KMS-11 (cell line): ENCODE results near the gene ZNF236.
"Not testable (repeated sequence)": the region's sequence is repeated elsewhere in the genome, so short reads cannot be mapped to it uniquely, and the experiment has no call there.

Experiments
- H2AFZ ChIP-seq: fragments of 200-600 bp; sonication (generic); 2 replicates; pipeline ENCODE4 v1.6.1; 2016; ENCODE audit warnings: antibody characterized with exemption, mixed run types, low read depth
- H3K27ac ChIP-seq: fragments of 200-600 bp; sonication (generic); 2 replicates; pipeline ENCODE4 v1.6.1; 2016; ENCODE audit warnings: mild to moderate bottlenecking, mixed run types
- H3K27me3 ChIP-seq: fragments of 200-600 bp; sonication (generic); 2 replicates; pipeline ENCODE4 v1.6.1; 2017; ENCODE audit warnings: mild to moderate bottlenecking, low read depth, mixed run types, moderate library complexity; ENCODE audit not compliant: insufficient read depth
- H3K36me3 ChIP-seq: fragments of 200-600 bp; sonication (generic); 2 replicates; pipeline ENCODE4 v1.6.1; 2017; ENCODE audit warnings: mild to moderate bottlenecking, mixed run types; ENCODE audit not compliant: insufficient read depth
- H3K4me1 ChIP-seq: fragments of 200-600 bp; sonication (generic); 2 replicates; pipeline ENCODE4 v1.6.1; 2016; ENCODE audit warnings: mild to moderate bottlenecking, low read depth, mixed run types; ENCODE audit not compliant: poor library complexity, severe bottlenecking
- H3K4me2 ChIP-seq: fragments of 200-600 bp; sonication (generic); 2 replicates; pipeline ENCODE4 v1.7.0; 2016; ENCODE audit warnings: mild to moderate bottlenecking, mixed run types
- H3K4me3 ChIP-seq: fragments of 200-600 bp; sonication (generic); IDR thresholded peaks from 2 replicates; pipeline ENCODE4 v1.6.1; 2017; ENCODE audit warnings: low read depth, low read length, mixed read lengths; ENCODE audit not compliant: insufficient read depth
- H3K79me2 ChIP-seq: fragments of 200-600 bp; sonication (generic); 2 replicates; pipeline ENCODE4 v1.6.1; 2016; ENCODE audit warnings: low read depth, mixed run types; ENCODE audit not compliant: insufficient read depth
- H3K9ac ChIP-seq: fragments of 200-600 bp; sonication (generic); 2 replicates; pipeline ENCODE4 v1.6.1; 2016; ENCODE audit warnings: mild to moderate bottlenecking, mixed run types
- H4K20me1 ChIP-seq: fragments of 200-600 bp; sonication (generic); 2 replicates; pipeline ENCODE4 v1.6.1; 2016; ENCODE audit warnings: mild to moderate bottlenecking, mixed run types; ENCODE audit not compliant: insufficient read depth
- TF ChIP-seq, protein P1 (sequence below): fragments of 200-600 bp; sonication (generic); conservative IDR thresholded peaks from 2 replicates; pipeline ENCODE4 v1.6.1; 2017; ENCODE audit warnings: low read depth, mild to moderate bottlenecking, antibody characterized with exemption, low read length, moderate library complexity, mixed read lengths

ZNF236 gene

DNA sequence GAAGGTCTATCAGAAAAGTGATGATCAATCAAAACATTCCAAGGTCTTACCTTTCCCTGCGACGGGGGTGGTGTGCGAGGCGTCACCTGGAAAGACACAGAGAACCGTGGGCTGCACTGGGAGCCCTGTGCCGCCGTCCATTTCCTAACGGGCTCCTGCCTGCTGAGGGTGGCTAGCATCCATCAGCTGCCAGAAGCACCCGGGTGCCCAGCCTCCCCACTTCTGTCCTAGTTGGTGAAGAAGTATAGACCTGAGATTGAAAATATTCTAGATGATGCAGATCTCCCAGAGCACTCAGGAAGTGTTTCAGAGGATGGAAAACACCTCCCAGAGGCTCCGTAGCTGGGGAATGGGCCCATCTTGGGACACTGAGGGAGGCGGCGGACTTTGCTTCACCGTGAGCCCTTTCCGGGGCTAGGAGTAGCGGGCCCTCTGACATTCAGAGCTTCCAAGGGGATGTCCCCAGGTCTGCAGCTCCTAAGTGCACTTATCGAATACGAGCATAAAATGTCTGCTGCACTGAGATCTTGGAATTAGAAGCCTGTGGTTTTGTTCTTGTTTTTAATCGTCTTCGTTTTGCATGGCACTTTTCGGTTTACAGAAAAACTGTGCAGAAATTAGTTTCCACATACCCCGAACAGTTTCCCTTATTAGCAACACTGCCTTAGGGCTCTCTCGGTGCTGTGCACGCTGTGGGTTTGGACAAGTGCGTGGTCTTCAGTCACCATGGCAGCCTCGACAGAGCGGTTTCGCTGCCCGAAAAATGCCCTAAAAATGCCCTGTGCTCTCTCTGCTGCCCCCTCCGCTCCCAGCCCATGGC, 166.7 kb downstream of the ZNF236 start:
- H3K27ac ChIP-seq, result no peak overlapping the region
- TF ChIP-seq, protein P1, sequence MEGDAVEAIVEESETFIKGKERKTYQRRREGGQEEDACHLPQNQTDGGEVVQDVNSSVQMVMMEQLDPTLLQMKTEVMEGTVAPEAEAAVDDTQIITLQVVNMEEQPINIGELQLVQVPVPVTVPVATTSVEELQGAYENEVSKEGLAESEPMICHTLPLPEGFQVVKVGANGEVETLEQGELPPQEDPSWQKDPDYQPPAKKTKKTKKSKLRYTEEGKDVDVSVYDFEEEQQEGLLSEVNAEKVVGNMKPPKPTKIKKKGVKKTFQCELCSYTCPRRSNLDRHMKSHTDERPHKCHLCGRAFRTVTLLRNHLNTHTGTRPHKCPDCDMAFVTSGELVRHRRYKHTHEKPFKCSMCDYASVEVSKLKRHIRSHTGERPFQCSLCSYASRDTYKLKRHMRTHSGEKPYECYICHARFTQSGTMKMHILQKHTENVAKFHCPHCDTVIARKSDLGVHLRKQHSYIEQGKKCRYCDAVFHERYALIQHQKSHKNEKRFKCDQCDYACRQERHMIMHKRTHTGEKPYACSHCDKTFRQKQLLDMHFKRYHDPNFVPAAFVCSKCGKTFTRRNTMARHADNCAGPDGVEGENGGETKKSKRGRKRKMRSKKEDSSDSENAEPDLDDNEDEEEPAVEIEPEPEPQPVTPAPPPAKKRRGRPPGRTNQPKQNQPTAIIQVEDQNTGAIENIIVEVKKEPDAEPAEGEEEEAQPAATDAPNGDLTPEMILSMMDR, result no peak

DNA sequence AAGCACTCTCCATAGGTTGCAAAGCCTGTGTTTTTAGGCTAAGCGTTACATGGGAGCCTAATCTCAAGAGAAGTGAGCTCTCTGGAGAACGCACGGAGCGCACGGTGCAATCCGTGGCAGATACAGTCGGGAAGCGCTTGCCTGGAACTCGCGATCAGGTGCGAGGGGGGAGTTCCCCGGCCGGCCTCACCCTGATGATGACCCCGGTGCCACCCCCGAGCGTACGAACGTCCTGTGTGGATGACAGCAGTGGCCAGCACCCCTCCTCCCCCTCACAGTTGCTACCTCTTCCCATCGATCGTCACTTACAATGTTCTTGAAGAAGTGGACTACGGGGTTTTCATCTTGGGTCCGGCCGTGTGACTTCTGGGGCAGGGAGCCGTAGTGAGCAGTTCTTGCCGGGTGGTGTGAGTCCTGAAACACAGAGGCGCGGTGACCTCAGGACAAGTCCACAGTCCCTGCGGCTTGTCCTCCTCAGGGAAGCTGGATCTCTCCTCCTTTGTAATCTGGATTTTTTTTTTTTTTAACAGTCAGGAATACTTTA, 167.4 kb downstream of the ZNF236 start:
- Histone ChIP-seq H4K20me1 (no peaks in the 10 kb centered on the region), H3K4me3 (no peak overlapping the region), H3K4me2 (no peak overlapping the region), H3K27ac (no peak overlapping the region), H3K27me3 (no peaks in the 10 kb centered on the region), H2AFZ (no peak overlapping the region), H3K9ac (no peak overlapping the region), H3K4me1 (no peaks in the 10 kb centered on the region), H3K36me3 (no peaks in the 10 kb centered on the region), H3K79me2 (no peaks in the 10 kb centered on the region)
- TF ChIP-seq, protein P1, result no peak

More for the DNA sequence above, 166.7 kb downstream of the ZNF236 start:
- Histone ChIP-seq H3K9ac (no peak overlapping the region), H2AFZ (no peak overlapping the region), H3K36me3 (no peaks in the 10 kb centered on the region), H3K4me2 (no peak overlapping the region), H3K27me3 (no peaks in the 10 kb centered on the region), H3K4me3 (no peak overlapping the region), H4K20me1 (no peaks in the 10 kb centered on the region), H3K4me1 (no peaks in the 10 kb centered on the region), H3K79me2 (no peaks in the 10 kb centered on the region)

DNA sequence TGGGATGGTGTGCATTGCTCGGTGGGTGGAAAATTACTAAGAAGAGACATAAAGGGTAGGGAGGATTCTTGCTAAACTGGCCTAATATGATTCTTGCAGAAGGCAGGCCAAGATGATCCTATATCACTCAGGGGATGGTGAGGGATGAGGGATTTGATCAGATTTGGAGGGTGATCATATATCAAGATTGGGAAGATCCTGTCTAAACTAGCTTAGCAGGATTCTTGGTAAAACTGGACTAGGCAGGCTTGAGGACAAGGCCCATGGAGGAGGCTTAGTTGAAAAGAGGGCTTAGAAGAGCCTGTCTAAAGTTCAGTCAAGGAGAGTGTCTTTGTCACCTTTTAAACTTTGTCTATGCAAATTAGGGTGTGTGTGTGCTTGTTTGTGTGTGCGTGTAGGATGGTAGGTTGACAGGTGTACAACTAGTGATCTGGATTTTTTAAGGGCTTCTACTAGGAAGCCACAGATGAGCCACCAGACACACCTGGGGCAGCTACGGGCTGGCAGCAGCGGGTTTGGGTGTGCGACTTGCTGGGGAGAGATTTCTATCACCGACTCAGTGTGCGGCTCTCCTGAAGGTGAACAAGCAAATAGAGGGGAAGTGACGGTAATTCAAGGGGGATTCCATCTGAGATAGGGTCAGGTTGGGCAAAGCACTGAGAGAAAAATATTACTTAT, 168.1 kb downstream of the ZNF236 start:
- not testable (repeated sequence) for H4K20me1 ChIP-seq, H3K36me3 ChIP-seq, H3K27ac ChIP-seq, H3K9ac ChIP-seq, H3K27me3 ChIP-seq, H2AFZ ChIP-seq, H3K4me2 ChIP-seq, H3K79me2 ChIP-seq, H3K4me1 ChIP-seq, H3K4me3 ChIP-seq

DNA sequence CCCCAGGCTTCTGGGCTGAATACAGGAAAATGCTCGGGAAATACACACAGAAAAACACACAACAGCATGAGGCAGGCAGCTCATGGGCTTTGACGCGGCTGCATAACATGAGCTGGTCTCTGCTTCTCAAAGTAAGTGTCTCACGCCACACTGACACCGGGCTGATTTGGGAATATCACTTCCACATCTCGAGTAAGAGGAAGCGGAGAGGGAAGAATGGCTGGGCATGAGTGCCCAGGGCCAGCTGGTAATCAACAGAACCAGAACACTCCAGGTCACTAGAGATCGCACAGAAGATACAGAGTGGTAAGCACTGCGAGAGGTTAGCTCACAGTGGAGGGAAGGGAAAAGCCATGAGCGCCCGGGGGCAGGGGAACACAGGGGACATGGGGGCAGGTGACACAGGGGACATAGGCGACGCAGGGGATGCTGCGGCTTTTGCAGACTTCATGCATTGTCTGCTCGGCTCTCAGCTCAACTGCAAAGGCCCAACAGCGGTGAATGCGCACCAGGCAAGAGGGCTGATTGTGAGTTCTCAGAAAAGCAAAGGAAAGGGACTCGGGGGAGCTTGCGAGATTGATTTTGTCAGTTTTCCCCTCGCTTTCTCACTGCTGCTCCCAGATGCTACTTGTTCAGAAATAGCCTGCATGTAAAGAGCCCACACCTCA, 168.8 kb downstream of the ZNF236 start:
- Histone ChIP-seq H3K4me3 (no peak overlapping the region), H3K79me2 (no peaks in the 10 kb centered on the region), H3K4me1 (no peaks in the 10 kb centered on the region), H2AFZ (no peak overlapping the region), H3K27ac (no peak overlapping the region), H3K9ac (no peak overlapping the region), H3K27me3 (no peaks in the 10 kb centered on the region), H3K4me2 (no peak overlapping the region), H3K36me3 (no peaks in the 10 kb centered on the region), H4K20me1 (no peaks in the 10 kb centered on the region)
- TF ChIP-seq, protein P1, result no peak
